Heart left ventricle (tissue), 16 donors: ENCODE results near the gene NTHL1. TPM values are rescaled to one million over a fixed set of nuclear protein-coding genes. Genes with fewer than 3 reads are reported as not detected.

Experiments used
- ATAC-seq, 4 donors: fragments of 200-7000 bp; cut with Tn5 transposase; one replicate each; pipeline ENCODE4 v1.9.1; 2020 to 2022; ENCODE audit warnings: moderate library complexity in 4 of 4, mild to moderate bottlenecking in 3 of 4, moderate number of reproducible peaks in 1 of 4
- DNase-seq, 5 donors: peaks; one replicate each; pipeline ENCODE4 v3.0.0-alpha.2; 2020
- H3K27ac ChIP-seq, 12 donors: fragments of 200-600 bp; sonication (generic) in 4 of 12; one replicate each; pipeline versions ENCODE4 v1.5.0 to v1.8.0; 2016 to 2022; ENCODE audit warnings: mild to moderate bottlenecking in 2 of 12
- H3K27me3 ChIP-seq, 9 donors: fragments of 200-600 bp; sonication (generic) in 2 of 9; one replicate each; pipeline versions ENCODE4 v1.5.1 to v1.8.0; 2016 to 2022; ENCODE audit warnings: mild to moderate bottlenecking in 3 of 9
- H3K36me3 ChIP-seq, 9 donors: fragments of 200-600 bp; sonication (generic) in 2 of 9; one replicate each; pipeline versions ENCODE4 v1.5.0 to v1.8.0; 2018 to 2022; ENCODE audit warnings: mild to moderate bottlenecking in 2 of 9
- H3K4me1 ChIP-seq, 12 donors: fragments of 200-600 bp; sonication (generic) in 4 of 12; one replicate each; pipeline versions ENCODE4 v1.5.0 to v1.8.0; 2016 to 2022; ENCODE audit warnings: mild to moderate bottlenecking in 3 of 12
- H3K4me3 ChIP-seq, 12 donors: fragments of 200-600 bp; sonication (generic) in 4 of 12; one replicate each; pipeline versions ENCODE4 v1.5.0 to v1.8.0; 2017 to 2022; ENCODE audit warnings: mild to moderate bottlenecking in 9 of 12, moderate library complexity in 4 of 12
- H3K9me3 ChIP-seq, 12 donors: fragments of 200-600 bp; sonication (generic) in 4 of 12; one replicate each; pipeline versions ENCODE4 v1.5.0 to v1.8.0; 2016 to 2022; ENCODE audit warnings: mild to moderate bottlenecking in 1 of 12
- CTCF ChIP-seq, 12 donors: fragments of 200-600 bp; sonication (generic) in 4 of 12; IDR thresholded peaks; one replicate each; pipeline versions ENCODE4 v1.5.0 to v1.8.0; 2018 to 2022; ENCODE audit warnings: antibody characterized with exemption in 12 of 12, mild to moderate bottlenecking in 5 of 12
- POLR2A ChIP-seq, 2 donors: fragments of 450-650 bp; IDR thresholded peaks; one replicate each; pipeline ENCODE4 v1.6.1; 2017; ENCODE audit warnings: antibody characterized with exemption in 2 of 2, mild to moderate bottlenecking in 2 of 2, moderate library complexity in 2 of 2
- WGBS, 4 donors: extraction: QIAGEN DNeasy Blood & Tissue Kit in 2 of 4; methylation state at CpG; one replicate each; pipeline versions ENCODE4 v1.1.5 to v1.1.7; 2013 to 2018; 5-methylcytosine and 5-hydroxymethylcytosine counted together
- intact Hi-C, 10 donors: fragments of 100-400 bp; cut with DNase I; formaldehyde crosslinking; loops; one replicate each; pipeline versions ENCODE4 v1.11.1 to v1.14.2; 2022
- polyA plus RNA-seq, 2 donors: library from polyadenylated mRNA; stranded (reverse); fragments of 200-250 nt; gene quantifications; one replicate each; pipeline ENCODE4 v1.2.3, GENCODE V29; 2013
- total RNA-seq, 9 donors: library from RNA; depleted of rRNA in 2 of 9; stranded (reverse); fragments of >200 nt in 2 of 9; fragmentation: NEBNext Ultra II Directional in 3 of 9; extraction: Animal tissue kit (Norgen Biotek cat#: 25700) in 3 of 9; gene quantifications; one replicate each; pipeline versions ENCODE4 v1.1.0 to v1.2.4, GENCODE V29; 2016 to 2023
- donor health status: ischemic (EF 13 %, LVEDD 7.1; RV severe dilation, severe dysfunction).
- donor health status: healthy with polysubstance abuse.
- donor health status: DM: no; HTN: yes; CAD: no.
- donor health status: DM: no; HTN: no; CAD: no.
- donor health status: ischemic (EF 25% LVEDD 6.9; RV normal size, moderate dysfunction).
- donor health status: ischemic (EF 25% LVEDD 5.7; RV mildly dilated, moderate dysfunction).
- donor health status: healthy.
- donor health status: DM: yes; HTN: yes; CAD: no.
- donor health status: ischemic (EF 35%, LVEDD 5.7; RV mildly dilated, moderate dysfunction).
- donor health status: nonischemic (EF 11% LVEDD 7.7; RV severe dilation, severe dysfunction).
- donor health status: DM: yes; HTN: yes; CAD: no.
- donor health status: PGD.
- donor health status: ischemic (EF 29% LVEDD 5.4; RV normal size, mild dysfunction).
- donor health status: nonischemic (EF 23%, LVEDD 6.1; RV moderate dilation, normal function).

The NTHL1 gene
- total and polyA plus RNA-seq, 11 donors, result 9.0 to 32.3 (median 12.2) TPM

GRCh38 chr16:2084895-2085625 lies 37.4 kb upstream of the NTHL1 start:
- DNase-seq (no peak), ATAC-seq (no peak)
- H3K9me3 ChIP-seq, result no peaks in the 10 kb centered on the region
- intact Hi-C loops, result loop anchor here in 3 of 10 donors (5.0 to 10.0 kb wide), 2 partner anchors 60 to 63 kb away; partner anchors contain the start of gene NHERF2 (in 2 of the 3)
- peak overlapping the region in 1 of 12 donors; percentile 40 for H3K27ac ChIP-seq
- H3K4me3 ChIP-seq, result no peak overlapping the region
- no peaks in the 10 kb centered on the region for H3K27me3 ChIP-seq
- peaks cover 0 to 94% (median 64%) of the 10 kb centered on the region in 9 donors for H3K36me3 ChIP-seq
- WGBS, 4 donors, result 87 to 94% (median 92%) methylated on average over 10 to 29 of the region's 29 CpGs
- TF ChIP-seq POLR2A (IDR thresholded peaks at IDR 0.05) (no peak), CTCF (IDR thresholded peaks at IDR 0.05) (no peak)
- peaks cover 5 to 32% (median 22%) of the 10 kb centered on the region in 12 donors for H3K4me1 ChIP-seq

- Histone ChIP-seq H3K27ac (peak overlapping the region in 2 of 12 donors; percentile 31 to 61), H3K27me3 (no peaks in the 10 kb centered on the region), H3K4me1 (peaks cover 5 to 32% (median 22%) of the 10 kb centered on the region in 12 donors), H3K9me3 (no peaks in the 10 kb centered on the region), H3K4me3 (no peak overlapping the region), H3K36me3 (peaks cover 0 to 94% (median 62%) of the 10 kb centered on the region in 9 donors)
- ATAC-seq, result no peak
- intact Hi-C loops, result loop anchor here in 3 of 10 donors (5.0 to 10.0 kb wide), 2 partner anchors 59 to 62 kb away; partner anchors contain the start of gene NHERF2 (in 2 of the 3)
- DNase-seq, result no peak
- no peak for TF ChIP-seq CTCF (IDR thresholded peaks at IDR 0.05)
- no peak for TF ChIP-seq POLR2A (IDR thresholded peaks at IDR 0.05)
- WGBS, 4 donors, result 85 to 91% (median 89%) methylated on average over 29 to 44 of the region's 44 CpGs
Measured at GRCh38 chr16:2083876-2084780, 36.5 kb upstream of the NTHL1 start.

DNA sequence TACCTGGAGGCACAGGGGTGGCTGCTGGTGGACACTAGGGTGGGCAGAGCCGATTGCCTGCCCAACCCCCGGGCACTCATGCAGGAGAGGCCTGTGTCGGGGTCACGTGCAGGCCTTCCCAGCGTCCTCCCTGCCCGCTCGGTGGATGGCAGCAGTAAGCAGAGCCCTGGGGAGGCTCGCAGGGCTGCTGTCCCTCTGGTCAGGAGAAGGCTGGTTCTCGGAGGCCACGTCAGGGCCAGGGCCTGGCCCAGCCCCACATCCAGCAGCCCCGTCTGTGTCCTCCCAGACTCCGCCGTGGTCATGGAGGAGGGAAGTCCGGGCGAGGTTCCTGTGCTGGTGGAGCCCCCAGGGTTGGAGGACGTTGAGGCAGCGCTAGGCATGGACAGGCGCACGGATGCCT lies 35.8 kb upstream of the NTHL1 start:
- ATAC-seq (no peak), DNase-seq (no peak)
- peak overlapping the region in 4 of 12 donors; percentile 31 to 75 (median 60) for H3K27ac ChIP-seq
- no peak overlapping the region for H3K4me3 ChIP-seq
- WGBS, 4 donors, result 64 to 86% (median 82%) methylated on average over 6 to 19 of the region's 19 CpGs
- H3K27me3 ChIP-seq, result no peaks in the 10 kb centered on the region
- H3K4me1 ChIP-seq, result peaks cover 5 to 32% (median 22%) of the 10 kb centered on the region in 12 donors
- intact Hi-C loops, result loop anchor here in 3 of 10 donors (5.0 to 10.0 kb wide), 2 partner anchors 59 to 61 kb away; partner anchors contain the start of gene NHERF2 (in 2 of the 3)
- TF ChIP-seq POLR2A (IDR thresholded peaks at IDR 0.05), result no peak
- no peak for TF ChIP-seq CTCF (IDR thresholded peaks at IDR 0.05)
- H3K9me3 ChIP-seq, result no peaks in the 10 kb centered on the region
- H3K36me3 ChIP-seq, result peaks cover 0 to 94% (median 62%) of the 10 kb centered on the region in 9 donors
